ENCODE results near the gene HSD17B8.

- TF ChIP-seq EZH2 (IDR thresholded peaks at IDR 0.05; ENCODE audit: borderline replicate concordance, low read length), result no peak
- TF ChIP-seq CTCF (IDR thresholded peaks at IDR 0.05; ENCODE audit: low read length), result no peak
Observed at GRCh38 chr6:33252759-33253158, 48.3 kb downstream of the HSD17B8 start.

All from OCI-LY1 (cell line).